H1 (cell line): ENCODE results near the gene PLB1. TPM values are rescaled to one million over a fixed set of nuclear protein-coding genes. Genes with fewer than 3 reads are reported as not detected.

Experiments
- CTCF ChIA-PET: fragments of 300-600 bp; sonication (Branson Sonifier 250); formaldehyde crosslinking; loops from one replicate; lab custom pipeline; 2021; ENCODE audit not compliant: partially characterized antibody; lab: Charles Lee
- POLR2A ChIA-PET: fragments of 300-600 bp; sonication (Branson Sonifier 250); formaldehyde crosslinking; loops from one replicate; lab custom pipeline; 2021; ENCODE audit warnings: inconsistent platforms; ENCODE audit not compliant: partially characterized antibody; lab: Charles Lee
- DNase-seq, 2 experiments: peaks; one replicate each; pipeline versions ENCODE4 v3.0.0 to v3.0.0-alpha.2; 2010 to 2022; ENCODE audit warnings: low spot score in 2 of 2, low read depth in 1 of 2, mixed read lengths in 1 of 2
- FAIRE-seq: peaks from 2 replicates; lab custom pipeline; 2011; peaks lifted over from hg19 to GRCh38; lab: Jason Lieb, UNC
- H2AFZ ChIP-seq: 2 replicates; pipeline ENCODE4 v1.8.1; 2012; ENCODE audit warnings: low read length, inconsistent platforms
- H2AK5ac ChIP-seq: 2 replicates; pipeline ENCODE4 v1.6.1; 2013; ENCODE audit warnings: low read depth, low read length
- H2BK120ac ChIP-seq: replicated peaks from 2 replicates; pipeline ENCODE3; 2013; ENCODE audit warnings: low read depth, low read length, inconsistent platforms
- H2BK12ac ChIP-seq: 2 replicates; pipeline ENCODE4 v1.6.1; 2013; ENCODE audit warnings: low read depth, low read length
- H2BK15ac ChIP-seq: 2 replicates; pipeline ENCODE4 v1.6.1; 2013; ENCODE audit warnings: low read length
- H2BK20ac ChIP-seq: 2 replicates; pipeline ENCODE4 v1.6.1; 2013; ENCODE audit warnings: low read length
- H2BK5ac ChIP-seq: 2 replicates; pipeline ENCODE4 v1.6.1; 2013; ENCODE audit warnings: low read depth, low read length
- H3K14ac ChIP-seq: 2 replicates; pipeline ENCODE4 v1.6.1; 2013; ENCODE audit warnings: inconsistent platforms; ENCODE audit not compliant: insufficient read length
- H3K18ac ChIP-seq: 2 replicates; pipeline ENCODE4 v1.6.1; 2013; ENCODE audit warnings: low read length; ENCODE audit errors: extremely low read depth
- H3K23ac ChIP-seq: 2 replicates; pipeline ENCODE4 v1.6.1; 2013; ENCODE audit warnings: inconsistent platforms; ENCODE audit not compliant: insufficient read length
- H3K23me2 ChIP-seq: 2 replicates; pipeline ENCODE4 v1.6.1; 2013; ENCODE audit warnings: low read depth, low read length
- H3K27ac ChIP-seq: 2 replicates; pipeline ENCODE4 v1.6.1; 2011; ENCODE audit warnings: low read depth, low read length, inconsistent platforms
- H3K27me3 ChIP-seq, 4 experiments: replicated peaks in 1 of 4; 1 replicate in 1 of 4; 2 replicates in 3 of 4; pipeline versions ENCODE4 v1.6.1 to v1.8.1; 2011 to 2013; ENCODE audit warnings: low read length in 3 of 4, mild to moderate bottlenecking in 3 of 4, inconsistent platforms in 2 of 4, mixed read lengths in 2 of 4, moderate library complexity in 1 of 4; ENCODE audit not compliant: control insufficient read depth in 3 of 4, insufficient read depth in 3 of 4; ENCODE audit errors: extremely low read depth in 1 of 4
- H3K36me3 ChIP-seq, 4 experiments: 2 replicates each; pipeline versions ENCODE4 v1.6.1 to v1.8.1; 2011 to 2013; ENCODE audit warnings: mild to moderate bottlenecking in 4 of 4, low read length in 3 of 4, moderate library complexity in 2 of 4, control low read depth in 1 of 4, inconsistent platforms in 1 of 4; ENCODE audit not compliant: insufficient read depth in 4 of 4, control insufficient read depth in 2 of 4
- H3K4ac ChIP-seq: replicated peaks from 2 replicates; pipeline ENCODE3; 2013; ENCODE audit warnings: low read length, low read depth, mixed read lengths, inconsistent platforms; ENCODE audit not compliant: insufficient read length
- H3K4me1 ChIP-seq, 4 experiments: replicated peaks in 1 of 4; 1 replicate in 1 of 4; 2 replicates in 3 of 4; pipeline versions ENCODE4 v1.6.1 to v1.8.1; 2011 to 2013; ENCODE audit warnings: low read length in 3 of 4, inconsistent platforms in 2 of 4, mixed read lengths in 1 of 4; ENCODE audit not compliant: insufficient read depth in 4 of 4, control insufficient read depth in 3 of 4
- H3K4me2 ChIP-seq, 2 experiments: 2 replicates each; pipeline versions ENCODE4 v1.6.1 to v1.8.1; 2011 to 2013; ENCODE audit warnings: low read depth in 2 of 2, low read length in 2 of 2, control low read depth in 1 of 2, inconsistent platforms in 1 of 2, mild to moderate bottlenecking in 1 of 2; ENCODE audit not compliant: insufficient read depth in 1 of 2
- H3K4me3 ChIP-seq, 4 experiments: fragments of 200-600, 300-600 bp in 1 of 4; sonication (generic), shearing (Covaris generic), sonication (Bioruptor Twin) in 1 of 4; 2 replicates each; pipeline versions ENCODE4 v1.5.1 to v1.8.1; 2011 to 2016; ENCODE audit warnings: low read length in 4 of 4, low read depth in 3 of 4, control low read depth in 2 of 4, inconsistent platforms in 2 of 4, mild to moderate bottlenecking in 2 of 4, mixed read lengths in 1 of 4, moderate library complexity in 1 of 4; ENCODE audit not compliant: insufficient read depth in 2 of 4; ENCODE audit errors: extremely low read depth in 1 of 4
- H3K56ac ChIP-seq: replicated peaks from 2 replicates; pipeline ENCODE3; 2013; ENCODE audit warnings: low read depth, mild to moderate bottlenecking, mixed read lengths, low read length, inconsistent platforms; ENCODE audit not compliant: insufficient read length
- H3K79me1 ChIP-seq: 2 replicates; pipeline ENCODE4 v1.6.1; 2013; ENCODE audit warnings: low read depth, low read length, control low read depth
- H3K79me2 ChIP-seq, 2 experiments: 2 replicates each; pipeline versions ENCODE4 v1.6.1 to v1.8.1; 2012 to 2013; ENCODE audit warnings: low read length in 2 of 2, mild to moderate bottlenecking in 2 of 2, inconsistent platforms in 1 of 2; ENCODE audit not compliant: insufficient read depth in 2 of 2, control insufficient read depth in 1 of 2
- H3K9ac ChIP-seq, 4 experiments: replicated peaks in 1 of 4; 1 replicate in 1 of 4; 2 replicates in 3 of 4; pipeline versions ENCODE4 v1.6.1 to v1.8.1; 2011 to 2013; ENCODE audit warnings: low read depth in 3 of 4, low read length in 3 of 4, control low read depth in 2 of 4, mild to moderate bottlenecking in 2 of 4, moderate library complexity in 2 of 4, inconsistent platforms in 1 of 4; ENCODE audit errors: extremely low read depth in 1 of 4
- H3K9me3 ChIP-seq, 2 experiments: 2 replicates each; pipeline versions ENCODE4 v1.6.1 to v1.8.1; 2012 to 2013; ENCODE audit warnings: mild to moderate bottlenecking in 2 of 2, moderate library complexity in 2 of 2, control low read depth in 1 of 2, inconsistent platforms in 1 of 2, low read depth in 1 of 2, low read length in 1 of 2, mixed read lengths in 1 of 2; ENCODE audit not compliant: insufficient read depth in 2 of 2
- H4K20me1 ChIP-seq, 2 experiments: replicated peaks in 1 of 2; 2 replicates each; pipeline versions ENCODE3 to v1.8.1; 2011 to 2013; ENCODE audit warnings: inconsistent platforms in 2 of 2, low read length in 2 of 2, mild to moderate bottlenecking in 1 of 2; ENCODE audit not compliant: insufficient read depth in 2 of 2, control insufficient read depth in 1 of 2
- H4K5ac ChIP-seq: 2 replicates; pipeline ENCODE4 v1.6.1; 2013; ENCODE audit warnings: low read length, low read depth, mixed read lengths, inconsistent platforms; ENCODE audit not compliant: insufficient read length
- H4K8ac ChIP-seq: 2 replicates; pipeline ENCODE4 v1.8.0; 2013; ENCODE audit warnings: mild to moderate bottlenecking, moderate library complexity, low read length, inconsistent platforms; ENCODE audit not compliant: insufficient read depth; ENCODE audit errors: extremely low read depth
- H4K91ac ChIP-seq: replicated peaks from 2 replicates; pipeline ENCODE3; 2013; ENCODE audit warnings: low read length, mixed read lengths, inconsistent platforms; ENCODE audit not compliant: insufficient read length
- CEBPB ChIP-seq: IDR thresholded peaks from 2 replicates; pipeline ENCODE4 v1.6.1; 2012; ENCODE audit warnings: low read depth, low read length
- E2F6 ChIP-seq: IDR thresholded peaks from 2 replicates; pipeline ENCODE4 v1.6.1; 2012; ENCODE audit warnings: inconsistent platforms
- EP300 ChIP-seq, 2 experiments: IDR thresholded peaks; 1 replicate in 1 of 2; 2 replicates in 1 of 2; pipeline ENCODE4 v1.6.1; 2011 to 2012; ENCODE audit warnings: low read depth in 2 of 2, low read length in 2 of 2, mild to moderate bottlenecking in 2 of 2, borderline replicate concordance in 1 of 2, inconsistent platforms in 1 of 2, moderate library complexity in 1 of 2
- HDAC2 ChIP-seq, 2 experiments: fragments of 300-600 bp in 1 of 2; sonication (generic) in 1 of 2; IDR thresholded peaks; 2 replicates each; pipeline ENCODE4 v1.6.1; 2011 to 2012; ENCODE audit warnings: low read depth in 2 of 2, low read length in 2 of 2, mild to moderate bottlenecking in 2 of 2, moderate library complexity in 2 of 2, borderline replicate concordance in 1 of 2, inconsistent platforms in 1 of 2
- HDAC6 ChIP-seq: IDR thresholded peaks from one replicate; pipeline ENCODE4 v1.7.1; 2012; ENCODE audit warnings: low read depth, mild to moderate bottlenecking, inconsistent platforms, low read length, moderate library complexity
- JUN ChIP-seq: IDR thresholded peaks from 2 replicates; pipeline ENCODE4 v1.6.1; 2011; ENCODE audit warnings: low read depth, mild to moderate bottlenecking, improper control_type of control experiment, low read length
- KDM1A ChIP-seq: fragments of 200-600, 300-600 bp; sonication (generic); IDR thresholded peaks from 2 replicates; pipeline ENCODE4 v1.7.1; 2016; ENCODE audit warnings: mild to moderate bottlenecking, low read length, borderline replicate concordance
- MAX ChIP-seq: IDR thresholded peaks from 2 replicates; pipeline ENCODE4 v1.6.1; 2012; ENCODE audit warnings: inconsistent platforms
- RXRA ChIP-seq: IDR thresholded peaks from 2 replicates; pipeline ENCODE4 v1.6.1; 2011; ENCODE audit warnings: low read depth, mild to moderate bottlenecking, low read length, moderate library complexity; ENCODE audit not compliant: insufficient read depth
- SP2 ChIP-seq: IDR thresholded peaks from 2 replicates; pipeline ENCODE4 v1.6.1; 2012; ENCODE audit warnings: mild to moderate bottlenecking, low read length, inconsistent platforms
- SUZ12 ChIP-seq: fragments of 200-600 bp; sonication (generic); IDR thresholded peaks from 2 replicates; pipeline ENCODE4 v1.6.1; 2012; ENCODE audit warnings: mild to moderate bottlenecking, inconsistent platforms, low read length, moderate library complexity, mixed read lengths
- TCF12 ChIP-seq: IDR thresholded peaks from 2 replicates; pipeline ENCODE4 v1.6.1; 2011; ENCODE audit warnings: low read depth, mild to moderate bottlenecking, low read length
- ZNF274 ChIP-seq: IDR thresholded peaks from 2 replicates; pipeline ENCODE4 v1.7.0; 2012; ENCODE audit warnings: low read length, borderline replicate concordance; ENCODE audit errors: extremely low read depth
- WGBS, 2 experiments: shearing (Covaris generic) in 1 of 2; methylation state at CpG; one replicate each; pipeline versions ENCODE4 v1.1.6 to v1.1.7; 2013 to 2015; ENCODE audit warnings: low lambda C conversion rate in 2 of 2, mixed read lengths in 2 of 2, inconsistent platforms in 1 of 2, low coverage in 1 of 2, missing lambda C conversion rate in 1 of 2; ENCODE audit not compliant: insufficient replicate concordance in 2 of 2, insufficient coverage in 1 of 2, insufficient read length in 1 of 2; ENCODE audit errors: extremely low coverage in 1 of 2, missing lambda C conversion rate in 1 of 2; 5-methylcytosine and 5-hydroxymethylcytosine counted together
- polyA plus RNA-seq, 7 experiments: library from polyadenylated mRNA; depleted of rRNA in 3 of 7; stranded (reverse) in 5 of 7; unstranded in 2 of 7; fragments of >200 nt in 5 of 7; fragments of 200-250 nt in 2 of 7; gene quantifications; 1 replicate in 5 of 7; 2 replicates in 1 of 7; 4 replicates in 1 of 7; pipeline versions ENCODE4 v1.2.1 to v1.2.3, GENCODE V29; 2011 to 2013; ENCODE audit warnings: missing spikeins in 2 of 7, mixed read lengths in 2 of 7
- total RNA-seq: library from RNA; stranded (reverse); fragmentation: NEBNext Ultra II Directional; extraction: Animal tissue kit (Norgen Biotek cat#: 25700); gene quantifications from 2 replicates; pipeline ENCODE4 v1.2.1, GENCODE V29; 2021

Gene PLB1
- total and polyA plus RNA-seq, 2 of the 8 experiments (the other 6 are each of a cell fraction or from before 2014, with no cell fraction given): 0.20 to 0.36 TPM

- no peaks in the 10 kb centered on the region; a peak in 1 of 7 replicates for H3K4me1 ChIP-seq
- H4K8ac ChIP-seq: no peak overlapping the region
- no peak overlapping the region for H3K4ac ChIP-seq
- no peaks in the 10 kb centered on the region for H4K20me1 ChIP-seq
- H2BK5ac ChIP-seq: no peak overlapping the region
- H4K5ac ChIP-seq: no peak overlapping the region
- no peaks in the 10 kb centered on the region for H3K79me2 ChIP-seq
- no peak overlapping the region for H3K4me2 ChIP-seq
- POLR2A ChIA-PET: no interaction called here
- H3K27ac ChIP-seq: no peak overlapping the region
- no peaks in the 10 kb centered on the region for H3K9me3 ChIP-seq
- no peak overlapping the region for H2BK12ac ChIP-seq
- no peak overlapping the region for H2AK5ac ChIP-seq
- H3K27me3 ChIP-seq: peaks cover 0 to 5% (median 1%) of the 10 kb centered on the region in 4 experiments; a peak in 1 of 7 replicates
- no peak overlapping the region for H3K56ac ChIP-seq
- H3K18ac ChIP-seq: no peak overlapping the region
- no peaks in the 10 kb centered on the region for H3K36me3 ChIP-seq
- no peak overlapping the region for H2BK120ac ChIP-seq
- DNase-seq: no peak
- no peak overlapping the region for H3K4me3 ChIP-seq
- no peaks in the 10 kb centered on the region for H3K79me1 ChIP-seq
- no peak for FAIRE-seq
- no peak overlapping the region for H3K9ac ChIP-seq
- no peak overlapping the region for H2AFZ ChIP-seq
- CTCF ChIA-PET: interaction anchor here (1.0 kb wide), 2 partner anchors 46 to 216 kb away, joined by 3 read pairs; no protein-coding TSS in a partner anchor
- H2BK20ac ChIP-seq: no peak overlapping the region
- WGBS, 2 experiments: 74% methylated on average over 6 of the region's 6 CpGs; no CpG with 5 or more reads in 1 of the 2 experiments
- H3K23me2 ChIP-seq: no peaks in the 10 kb centered on the region; the same call in 1 of the 2 replicates
- no peak overlapping the region for H2BK15ac ChIP-seq
- no peak overlapping the region for H3K23ac ChIP-seq
- no peak overlapping the region for H3K14ac ChIP-seq
- no peak overlapping the region for H4K91ac ChIP-seq
- TF ChIP-seq ZNF274 (no peak), MAX (no peak), RXRA (no peak), SUZ12 (no peak), SP2 (no peak), KDM1A (no peak), JUN (no peak), HDAC2 (IDR thresholded peaks at IDR 0.05; ENCODE audit: borderline replicate concordance in 1 of 2, low read depth in 2 of 2, low read length in 2 of 2) (no peak), CEBPB (no peak), TCF12 (no peak), HDAC6 (no peak), EP300 (IDR thresholded peaks at IDR 0.05; ENCODE audit: borderline replicate concordance in 1 of 2, low read depth in 2 of 2, low read length in 2 of 2) (no peak), E2F6 (no peak)
Measured at GRCh38 chr2:28570431-28570830, 74.6 kb downstream of the PLB1 start.
